Measurements from ENCODE around the gene NUFIP1. TPM values are rescaled to one million over a fixed set of nuclear protein-coding genes. Genes with fewer than 3 reads are reported as not detected.

NUFIP1 gene
- total RNA-seq, 4 donors from 2014 or later = 3.4 to 5.3 (median 4.5) TPM

DNA sequence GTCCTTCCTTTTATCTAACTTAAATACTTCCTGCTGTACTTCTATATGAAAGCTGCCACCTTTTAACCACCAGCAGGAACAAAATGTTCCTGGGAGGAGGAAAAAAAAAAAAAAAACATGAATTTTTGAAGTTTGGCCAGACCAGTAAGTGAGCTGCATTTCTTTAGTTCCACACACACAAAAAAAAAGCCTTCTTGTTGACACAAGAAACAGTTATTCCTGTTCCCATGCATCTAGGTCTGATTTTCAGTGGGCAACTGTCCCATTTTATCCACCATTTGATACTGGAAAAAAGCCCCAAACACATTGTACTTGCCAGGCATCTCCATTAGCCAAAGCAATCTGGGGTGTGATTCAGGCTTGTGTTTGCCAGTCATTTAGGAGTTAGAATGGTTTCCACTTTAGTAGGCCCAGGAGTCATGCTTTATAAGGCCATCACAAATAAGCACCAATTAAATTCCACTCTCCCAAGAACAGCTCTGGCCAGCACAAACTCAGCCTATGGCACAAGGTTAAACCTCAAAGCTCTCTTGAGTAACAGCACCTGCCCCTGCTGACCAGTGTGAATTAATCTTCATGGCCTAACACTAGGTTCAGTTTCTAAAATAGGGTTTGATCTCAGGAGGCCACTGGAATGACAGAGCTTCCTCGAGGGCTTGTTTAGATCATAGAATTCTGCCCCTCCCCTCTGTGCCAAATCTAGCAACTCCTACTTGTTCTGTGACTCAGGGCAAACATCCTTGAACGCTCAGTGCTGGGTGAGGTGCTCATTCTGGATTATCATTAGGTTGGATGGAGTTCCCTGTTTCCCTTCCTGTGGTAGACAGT, 67.1 kb downstream of the NUFIP1 start:
- DNase-seq (peak; percentile 89 to 94), ATAC-seq (peak; percentile 75 to 76)
- H3K9me3 ChIP-seq = no peaks in the 10 kb centered on the region
- H3K27ac ChIP-seq = peak overlapping the region; percentile 90 to 98 (median 95)
- no peaks in the 10 kb centered on the region for H3K27me3 ChIP-seq
- in situ Hi-C loops (cut with MboI; ENCODE audit: low sequenced_read_pairs in 4 of 4) (loop anchor here in 2 of 4 donors (5.0 kb wide), 2 partner anchors 50 to 65 kb away; no protein-coding TSS in a partner anchor), intact Hi-C loops (cut with DNase I; ENCODE audit: low total_unique reads) (loop anchor here (1.0 to 10.0 kb wide), 5 partner anchors 52 to 687 kb away; no protein-coding TSS in a partner anchor)
- H3K4me1 ChIP-seq = peaks cover 31 to 41% of the 10 kb centered on the region in 2 donors
- no peak overlapping the region for H3K4me3 ChIP-seq
- TF ChIP-seq, protein P1, sequence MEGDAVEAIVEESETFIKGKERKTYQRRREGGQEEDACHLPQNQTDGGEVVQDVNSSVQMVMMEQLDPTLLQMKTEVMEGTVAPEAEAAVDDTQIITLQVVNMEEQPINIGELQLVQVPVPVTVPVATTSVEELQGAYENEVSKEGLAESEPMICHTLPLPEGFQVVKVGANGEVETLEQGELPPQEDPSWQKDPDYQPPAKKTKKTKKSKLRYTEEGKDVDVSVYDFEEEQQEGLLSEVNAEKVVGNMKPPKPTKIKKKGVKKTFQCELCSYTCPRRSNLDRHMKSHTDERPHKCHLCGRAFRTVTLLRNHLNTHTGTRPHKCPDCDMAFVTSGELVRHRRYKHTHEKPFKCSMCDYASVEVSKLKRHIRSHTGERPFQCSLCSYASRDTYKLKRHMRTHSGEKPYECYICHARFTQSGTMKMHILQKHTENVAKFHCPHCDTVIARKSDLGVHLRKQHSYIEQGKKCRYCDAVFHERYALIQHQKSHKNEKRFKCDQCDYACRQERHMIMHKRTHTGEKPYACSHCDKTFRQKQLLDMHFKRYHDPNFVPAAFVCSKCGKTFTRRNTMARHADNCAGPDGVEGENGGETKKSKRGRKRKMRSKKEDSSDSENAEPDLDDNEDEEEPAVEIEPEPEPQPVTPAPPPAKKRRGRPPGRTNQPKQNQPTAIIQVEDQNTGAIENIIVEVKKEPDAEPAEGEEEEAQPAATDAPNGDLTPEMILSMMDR (IDR thresholded peaks at IDR 0.05 in 4 of 5, conservative IDR thresholded peaks at IDR 0.05 in 1 of 5) = peak in 1 of 5 experiments; percentile 41
- TF ChIP-seq POLR2A (IDR thresholded peaks at IDR 0.05) = peak; percentile 71 to 87
- H3K36me3 ChIP-seq = no peaks in the 10 kb centered on the region

DNA sequence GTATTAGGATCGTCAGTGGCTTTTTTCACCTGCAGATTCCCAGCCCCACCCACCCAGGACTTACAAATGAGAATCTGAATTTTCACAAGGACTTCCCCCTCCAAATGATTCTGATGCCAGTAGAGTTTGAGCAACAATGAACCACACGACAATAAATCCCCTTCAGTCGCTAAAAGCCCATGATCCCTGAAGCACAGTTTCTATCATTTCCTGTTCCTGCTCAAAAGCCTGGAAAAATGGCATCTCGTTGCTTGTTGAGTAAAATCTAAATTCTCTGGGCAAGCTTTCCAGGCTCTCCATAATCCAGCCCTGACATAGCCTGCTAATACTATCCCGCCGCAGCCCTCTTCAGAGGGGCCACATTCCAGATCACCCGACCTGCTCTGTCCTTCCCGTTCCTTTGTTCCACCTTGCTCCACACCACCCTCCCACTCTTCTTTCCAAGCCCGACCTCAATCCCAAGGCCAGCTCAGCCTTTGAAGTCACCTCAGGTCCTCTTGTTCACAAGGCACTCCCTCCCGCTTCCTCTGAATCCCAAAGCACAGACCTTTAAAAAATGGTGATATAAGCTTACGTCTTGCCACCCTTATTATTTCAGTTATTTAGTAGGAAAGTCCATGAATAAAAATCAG, 67.9 kb downstream of the NUFIP1 start:
- in situ Hi-C loops (cut with MboI; ENCODE audit: low sequenced_read_pairs in 4 of 4) = loop anchor here in 2 of 4 donors (5.0 kb wide), 2 partner anchors 49 to 64 kb away; no protein-coding TSS in a partner anchor
- ATAC-seq (no peak), DNase-seq (peak in 1 of 2 donors; percentile 56)
- Histone ChIP-seq H3K4me1 (peaks cover 31 to 42% of the 10 kb centered on the region in 2 donors), H3K9me3 (no peaks in the 10 kb centered on the region), H3K4me3 (no peak overlapping the region), H3K27ac (peak overlapping the region; percentile 90 to 98 (median 95)), H3K36me3 (no peaks in the 10 kb centered on the region), H3K27me3 (no peaks in the 10 kb centered on the region)
- intact Hi-C loops (cut with DNase I; ENCODE audit: low total_unique reads) = loop anchor here (10.0 kb wide), 2 partner anchors 617 to 687 kb away; no protein-coding TSS in a partner anchor
- TF ChIP-seq, protein P1 (IDR thresholded peaks at IDR 0.05 in 4 of 5, conservative IDR thresholded peaks at IDR 0.05 in 1 of 5) = no peak
- TF ChIP-seq POLR2A (IDR thresholded peaks at IDR 0.05) = no peak

DNA sequence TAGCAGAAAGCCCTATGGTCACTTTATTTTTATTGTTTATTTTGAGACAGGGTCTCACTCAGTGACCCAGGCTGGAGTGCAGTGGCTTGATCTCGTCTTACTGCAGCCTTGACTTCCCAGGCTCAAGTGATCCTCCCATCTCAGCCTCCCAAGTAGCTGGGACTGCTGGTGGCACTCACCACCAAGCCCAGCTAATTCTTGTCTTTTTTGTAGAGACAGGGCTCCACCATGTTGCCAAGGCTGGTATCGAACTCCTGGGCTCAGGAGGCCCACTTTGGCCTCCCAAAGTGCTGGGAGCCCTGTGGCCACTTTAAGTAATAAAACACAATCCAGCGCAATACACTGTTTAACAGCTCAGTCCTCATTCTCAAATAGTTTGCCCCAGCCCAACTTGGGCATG, 69.3 kb downstream of the NUFIP1 start:
- H3K9me3 ChIP-seq = no peaks in the 10 kb centered on the region
- H3K27me3 ChIP-seq = no peaks in the 10 kb centered on the region
- peaks cover 31 to 42% of the 10 kb centered on the region in 2 donors for H3K4me1 ChIP-seq
- TF ChIP-seq, protein P1 (IDR thresholded peaks at IDR 0.05 in 4 of 5, conservative IDR thresholded peaks at IDR 0.05 in 1 of 5) = no peak
- no peak for TF ChIP-seq POLR2A (IDR thresholded peaks at IDR 0.05)
- no peak overlapping the region for H3K4me3 ChIP-seq
- DNase-seq (no peak), ATAC-seq (no peak)
- H3K36me3 ChIP-seq = no peaks in the 10 kb centered on the region
- H3K27ac ChIP-seq = peak overlapping the region; percentile 90 to 98 (median 95)
- in situ Hi-C loops (cut with MboI; ENCODE audit: low sequenced_read_pairs in 4 of 4) (loop anchor here in 2 of 4 donors (5.0 kb wide), 2 partner anchors 48 to 63 kb away; no protein-coding TSS in a partner anchor), intact Hi-C loops (cut with DNase I; ENCODE audit: low total_unique reads) (loop anchor here (10.0 kb wide), 2 partner anchors 615 to 685 kb away; no protein-coding TSS in a partner anchor)

DNA sequence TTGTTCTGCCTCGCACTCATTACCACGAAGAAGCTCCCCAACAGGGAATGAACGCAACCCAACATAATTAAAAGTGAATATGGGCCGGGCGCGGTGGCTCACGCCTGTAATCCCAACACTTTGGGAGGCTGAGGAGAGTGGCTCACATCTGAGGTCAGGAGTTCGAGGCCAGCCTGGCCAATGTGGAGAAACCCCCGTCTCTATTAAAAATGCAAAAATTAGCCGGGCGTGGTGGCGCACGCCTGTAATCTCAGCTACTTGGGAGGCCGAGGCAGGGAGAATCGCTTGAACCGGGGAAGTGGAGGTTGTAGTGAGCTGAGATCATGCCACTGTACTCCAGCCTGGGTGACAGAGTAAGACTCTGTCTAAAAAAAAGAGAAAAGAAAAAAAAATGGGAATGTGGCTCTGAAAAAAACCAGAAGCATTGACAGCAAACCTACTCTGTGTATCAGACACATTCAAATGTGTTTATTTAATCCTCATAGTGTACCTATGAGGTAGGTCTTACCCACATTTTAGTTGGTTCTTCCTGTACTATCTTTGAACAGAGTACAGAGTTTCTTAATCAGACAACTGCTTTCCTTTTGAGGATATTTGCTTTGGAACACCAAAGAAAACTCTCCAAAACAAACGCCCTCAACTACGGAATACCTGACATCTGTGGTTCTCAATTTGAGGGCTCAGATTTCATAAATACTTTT, 70.0 kb downstream of the NUFIP1 start:
- in situ Hi-C loops (cut with MboI; ENCODE audit: low sequenced_read_pairs in 4 of 4) (no loop called here), intact Hi-C loops (cut with DNase I; ENCODE audit: low total_unique reads) (no loop called here)
- Histone ChIP-seq H3K27ac (peak overlapping the region; percentile 90 to 98 (median 95)), H3K9me3 (no peaks in the 10 kb centered on the region), H3K4me1 (peaks cover 31 to 42% of the 10 kb centered on the region in 2 donors), H3K4me3 (peak overlapping the region; percentile 50 to 59 (median 58)), H3K27me3 (no peaks in the 10 kb centered on the region), H3K36me3 (no peaks in the 10 kb centered on the region)
- TF ChIP-seq, protein P1 (IDR thresholded peaks at IDR 0.05 in 4 of 5, conservative IDR thresholded peaks at IDR 0.05 in 1 of 5) = no peak
- TF ChIP-seq POLR2A (IDR thresholded peaks at IDR 0.05) = peak in 1 of 2 donors; percentile 24
- ATAC-seq = no peak
- no peak for DNase-seq
